M059J (cell line): ENCODE results near the gene TBC1D3D. TPM values are rescaled to one million over a fixed set of nuclear protein-coding genes. Genes with fewer than 3 reads are reported as not detected.
"Not testable (repeated sequence)": the region's sequence is repeated elsewhere in the genome, so short reads cannot be mapped to it uniquely, and the experiment has no call there.

Experiments
- DNase-seq: peaks from one replicate; pipeline ENCODE4 v3.0.0-alpha.2; 2012; ENCODE audit warnings: low read depth
- total RNA-seq: library from RNA; depleted of rRNA; stranded (reverse); fragments of >200 nt; shearing (Covaris generic); gene quantifications from 2 replicates; pipeline ENCODE4 v1.2.3, GENCODE V29; 2014; rRNA removed

Gene TBC1D3D
- total RNA-seq, result 0.30 TPM in 1 of 2 replicates, not detected in the other

DNA sequence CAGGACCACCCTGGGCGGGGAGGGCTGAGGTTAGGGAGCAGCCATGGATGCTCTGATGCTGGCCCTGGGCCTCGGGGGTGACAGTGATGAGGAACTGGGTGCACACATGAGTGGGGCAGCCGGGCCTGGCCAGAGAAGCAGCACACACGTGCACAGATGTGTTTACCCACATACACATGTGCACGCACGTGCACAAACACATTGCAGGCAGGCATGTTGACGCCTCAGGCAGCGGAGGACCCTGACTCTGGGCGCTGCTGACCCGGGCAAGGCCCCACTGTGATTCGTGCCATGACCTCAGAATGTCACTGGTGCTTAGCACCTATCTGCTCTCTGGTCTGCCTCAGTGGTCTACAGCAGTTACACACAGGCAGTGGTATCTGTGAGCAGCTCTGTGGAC is at the start of gene TBC1D3D:
Gene TBC1D3D, plus strand, starts transcription at position 301 of the 400 bp plus-strand sequence. CDS start 1,585 bp downstream, outside the sequence.
- DNase-seq, result not testable (repeated sequence)

DNA sequence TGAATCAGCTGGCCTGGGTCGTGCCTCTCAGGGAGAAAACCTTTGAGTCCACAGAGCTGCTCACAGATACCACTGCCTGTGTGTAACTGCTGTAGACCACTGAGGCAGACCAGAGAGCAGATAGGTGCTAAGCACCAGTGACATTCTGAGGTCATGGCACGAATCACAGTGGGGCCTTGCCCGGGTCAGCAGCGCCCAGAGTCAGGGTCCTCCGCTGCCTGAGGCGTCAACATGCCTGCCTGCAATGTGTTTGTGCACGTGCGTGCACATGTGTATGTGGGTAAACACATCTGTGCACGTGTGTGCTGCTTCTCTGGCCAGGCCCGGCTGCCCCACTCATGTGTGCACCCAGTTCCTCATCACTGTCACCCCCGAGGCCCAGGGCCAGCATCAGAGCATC is 14.8 kb upstream of the TBC1D3D start, which contains the start of gene TBC1D3L:
Gene TBC1D3L, minus strand, starts transcription at position 101 of the 400 bp plus-strand sequence. CDS start 1,540 bp downstream, outside the sequence.
- not testable (repeated sequence) for DNase-seq

Other genes starting within 250 kb of the TBC1D3D start
- not detected in 2 replicates for gene TBC1D3K, start 79.6 kb upstream of the TBC1D3D start, total RNA-seq
- not detected in 2 replicates for gene TBC1D3L, start 14.9 kb upstream of the TBC1D3D start, total RNA-seq
- 1.1 and 1.7 TPM in 2 replicates for gene TBC1D3C, start 64.7 kb downstream of the TBC1D3D start, total RNA-seq
- gene TBC1D3E, start 124.0 kb downstream of the TBC1D3D start, total RNA-seq, result not detected in 2 replicates
- gene TBC1D3, start 188.6 kb downstream of the TBC1D3D start, total RNA-seq, result not detected in 2 replicates